Non-pigmented ciliary epithelial cell (primary cell): ENCODE measurements around the gene ZNF362.

Source experiments
- DNase-seq: peaks from one replicate; pipeline ENCODE4 v3.0.0-alpha.2; 2010; ENCODE audit warnings: low read depth

The ZNF362 gene

DNA sequence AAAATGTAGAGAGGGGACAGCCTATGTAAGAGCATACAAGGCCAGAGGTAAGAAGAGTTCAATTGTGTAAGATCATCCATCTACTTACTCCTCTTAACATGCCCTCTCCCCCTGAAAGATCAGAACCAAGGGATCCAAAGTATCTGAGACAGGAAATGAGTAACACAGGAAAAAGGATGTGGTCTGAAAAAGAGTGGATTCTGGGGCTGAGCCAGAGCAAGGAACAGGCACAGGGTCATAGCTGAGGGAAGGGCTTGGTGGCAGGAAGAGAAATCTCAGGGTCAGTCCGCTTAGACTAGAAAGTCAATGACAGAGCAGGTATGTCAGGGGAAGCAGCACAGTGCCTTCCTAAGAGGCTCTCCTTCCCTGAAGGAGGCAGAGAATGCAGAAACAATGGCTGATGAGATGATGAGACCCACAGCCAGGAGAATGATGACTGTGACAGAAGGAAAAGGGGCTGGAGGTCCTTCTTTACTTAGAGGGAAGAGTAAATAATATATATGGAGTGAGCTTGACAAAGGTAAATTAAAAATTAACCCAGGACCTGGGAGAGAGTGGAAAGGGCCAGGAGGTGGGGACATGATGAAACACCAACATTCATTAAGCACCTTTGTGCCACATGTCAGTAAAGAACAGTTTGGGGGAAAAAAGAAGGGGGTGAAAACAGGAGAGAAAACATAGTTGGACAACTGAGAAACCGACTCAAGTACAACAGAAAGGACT lies 90.8 kb downstream of the ZNF362 start:
- peak; percentile 88 for DNase-seq

DNA sequence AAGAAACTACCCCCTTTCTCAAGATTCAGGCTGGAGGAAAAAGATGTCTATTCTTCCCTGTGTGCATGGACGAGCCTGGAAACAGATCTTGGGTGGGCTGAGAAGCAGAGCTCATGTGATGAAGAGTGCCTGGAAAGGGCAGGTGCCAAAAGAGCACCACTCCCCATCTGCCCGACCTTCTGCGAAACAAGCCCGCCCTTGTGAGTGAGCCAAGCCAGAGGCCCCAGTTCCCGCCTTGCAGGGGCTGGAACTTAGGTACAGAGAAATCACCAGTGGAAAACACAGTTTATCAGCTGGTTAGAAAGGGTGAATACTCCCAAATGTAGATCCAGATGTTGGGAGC lies 91.3 kb downstream of the ZNF362 start:
- no peak for DNase-seq

- no peak for DNase-seq
Measured at GRCh38 chr1:33348194-33348593, 91.9 kb downstream of the ZNF362 start.

DNA sequence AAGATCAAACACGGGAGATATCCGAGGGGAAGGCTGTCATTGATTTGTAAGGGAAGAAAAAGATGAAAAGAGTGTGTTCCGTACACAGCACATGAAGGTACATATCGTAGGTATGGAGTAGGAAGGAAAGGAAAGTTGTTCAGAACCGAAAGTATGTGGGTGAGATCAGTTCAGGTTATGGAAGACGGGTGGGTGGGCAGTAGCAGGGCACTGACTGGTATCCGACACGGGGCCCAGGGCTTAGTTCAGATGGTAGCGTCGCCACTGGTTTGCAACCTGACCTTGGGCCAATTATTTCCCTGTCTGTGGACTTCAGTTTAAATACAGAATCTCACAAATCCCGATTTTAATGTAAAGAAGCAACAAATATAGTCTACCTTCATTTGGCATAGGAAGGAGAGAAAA lies 92.4 kb downstream of the ZNF362 start:
- no peak for DNase-seq

- DNase-seq: no peak
Measured at GRCh38 chr1:33349081-33349759, 92.9 kb downstream of the ZNF362 start.

DNA sequence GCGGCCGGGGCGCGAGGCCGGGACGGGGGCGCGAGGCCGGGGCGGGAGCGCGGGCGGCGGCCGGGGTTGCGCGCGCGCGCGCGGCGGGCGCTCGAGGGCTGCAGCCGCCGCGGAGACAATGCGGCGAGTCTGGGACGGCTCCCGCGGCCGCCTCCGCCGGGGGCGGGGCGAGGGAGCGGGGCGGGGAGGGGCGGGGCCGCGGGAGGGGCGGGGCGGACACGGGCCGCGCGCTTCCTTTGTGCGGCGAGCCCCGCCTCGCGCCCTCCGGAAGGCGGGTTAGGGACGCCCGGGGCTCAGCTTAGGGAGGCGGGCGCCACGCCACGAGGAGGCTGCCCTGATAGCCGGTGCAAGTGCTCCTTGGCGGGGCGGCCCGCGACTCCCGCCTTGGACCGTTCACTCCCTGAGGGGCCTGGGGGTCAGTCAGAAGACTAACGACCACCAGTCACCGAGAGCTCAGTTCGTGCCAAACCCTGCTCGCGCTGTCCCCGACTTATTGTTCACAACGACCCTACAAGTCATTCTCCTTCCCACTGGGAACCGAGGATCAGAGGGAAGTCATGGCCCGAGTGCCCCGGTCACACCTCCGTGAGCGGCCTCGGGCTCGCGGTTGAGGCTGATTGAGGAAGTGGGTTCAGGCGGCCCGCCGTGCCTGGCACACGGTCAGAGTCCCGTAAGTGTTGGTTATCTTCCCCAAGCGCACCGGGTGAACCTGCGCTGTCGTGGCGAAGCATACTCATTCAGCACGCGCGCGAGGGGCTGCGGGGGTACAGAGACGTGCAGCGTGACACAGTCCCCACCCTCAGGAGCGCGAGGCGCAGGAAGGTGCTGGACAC lies 93.7 kb downstream of the ZNF362 start:
- DNase-seq: no peak
